IMR-90 (cell line): ENCODE results near the gene RFTN2. TPM values are rescaled to one million over a fixed set of nuclear protein-coding genes. Genes with fewer than 3 reads are reported as not detected.

Experiments
- ATAC-seq: fragments of 200-7000 bp; cut with Tn5 transposase; 2 replicates; pipeline ENCODE4 v1.9.1; 2020; ENCODE audit warnings: low read depth, mild to moderate bottlenecking, moderate library complexity
- BruUV-seq: library from RNA; stranded (reverse); fragments of 400-500 nt; replicated peaks from 2 replicates; lab custom pipeline; 2021; lab: Mats Ljungman, UMichigan
- CTCF ChIA-PET: fragments of 300-600 bp; formaldehyde crosslinking; extraction: SDS; loops from one replicate; lab custom pipeline; 2021; ENCODE audit warnings: antibody characterized with exemption; lab: Yijun Ruan, JAX
- POLR2A ChIA-PET: fragments of 300-600 bp; sonication (Branson Sonifier 250); formaldehyde crosslinking; loops from one replicate; lab custom pipeline; 2022; ENCODE audit warnings: antibody characterized with exemption; ENCODE audit not compliant: unreplicated experiment; lab: Charles Lee
- DNase-seq: peaks from one replicate; pipeline ENCODE4 v3.0.0; 2013
- H2AFZ ChIP-seq: replicated peaks from 2 replicates; pipeline ENCODE3; 2013; ENCODE audit warnings: low read length, mild to moderate bottlenecking; ENCODE audit not compliant: poor library complexity
- H2AK5ac ChIP-seq: 2 replicates; pipeline ENCODE4 v1.6.1; 2013; ENCODE audit warnings: low read depth, low read length, inconsistent platforms
- H2AK9ac ChIP-seq: replicated peaks from 2 replicates; pipeline ENCODE3; 2013; ENCODE audit warnings: mild to moderate bottlenecking, low read depth, low read length, moderate library complexity; ENCODE audit not compliant: poor library complexity
- H2BK120ac ChIP-seq: 2 replicates; pipeline ENCODE4 v1.6.1; 2013; ENCODE audit warnings: low read depth, low read length, inconsistent platforms
- H2BK15ac ChIP-seq: 3 replicates; pipeline ENCODE4 v1.6.1; 2013; ENCODE audit warnings: low read depth, low read length, inconsistent platforms
- H2BK20ac ChIP-seq: 2 replicates; pipeline ENCODE4 v1.6.1; 2013; ENCODE audit warnings: low read depth, mild to moderate bottlenecking, inconsistent platforms, low read length, moderate library complexity
- H2BK5ac ChIP-seq: 2 replicates; pipeline ENCODE4 v1.6.1; 2013; ENCODE audit warnings: mild to moderate bottlenecking, low read depth, low read length, inconsistent platforms; ENCODE audit not compliant: poor library complexity, severe bottlenecking
- H3K14ac ChIP-seq: replicated peaks from 2 replicates; pipeline ENCODE4 v1.6.1; 2013; ENCODE audit warnings: low read depth, low read length, inconsistent platforms
- H3K18ac ChIP-seq: 2 replicates; pipeline ENCODE4 v1.6.1; 2013; ENCODE audit warnings: low read depth, low read length, control low read depth
- H3K23ac ChIP-seq: 2 replicates; pipeline ENCODE4 v1.6.1; 2013; ENCODE audit warnings: low read depth, low read length, inconsistent platforms
- H3K27ac ChIP-seq: 2 replicates; pipeline ENCODE4 v1.5.1; 2013; ENCODE audit warnings: mild to moderate bottlenecking, control low read depth, low read length; ENCODE audit not compliant: insufficient read depth
- H3K27me3 ChIP-seq: 2 replicates; pipeline ENCODE4 v1.6.1; 2013; ENCODE audit warnings: low read length; ENCODE audit not compliant: control insufficient read depth, insufficient read depth
- H3K36me3 ChIP-seq: 2 replicates; pipeline ENCODE4 v1.6.1; 2013; ENCODE audit warnings: low read length, mixed read lengths; ENCODE audit not compliant: control insufficient read depth, insufficient read depth
- H3K4ac ChIP-seq: 2 replicates; pipeline ENCODE4 v1.6.1; 2013; ENCODE audit warnings: low read depth, low read length, inconsistent platforms
- H3K4me1 ChIP-seq: 2 replicates; pipeline ENCODE4 v1.6.1; 2013; ENCODE audit warnings: low read length, mixed read lengths; ENCODE audit not compliant: control insufficient read depth, insufficient read depth
- H3K4me2 ChIP-seq: 2 replicates; pipeline ENCODE4 v1.6.1; 2013; ENCODE audit warnings: low read depth, mild to moderate bottlenecking, control low read depth, low read length, moderate library complexity
- H3K4me3 ChIP-seq: 2 replicates; pipeline ENCODE4 v1.5.1; 2013; ENCODE audit warnings: low read depth, mild to moderate bottlenecking, control low read depth, low read length, moderate library complexity; ENCODE audit not compliant: insufficient read depth
- H3K56ac ChIP-seq: 2 replicates; pipeline ENCODE4 v1.6.1; 2013; ENCODE audit warnings: low read length, inconsistent platforms; ENCODE audit not compliant: insufficient read depth; ENCODE audit errors: extremely low read depth
- H3K79me1 ChIP-seq, 2 experiments: 2 replicates each; pipeline ENCODE4 v1.6.1; 2013; ENCODE audit warnings: low read length in 2 of 2, inconsistent platforms in 1 of 2, low read depth in 1 of 2
- H3K9ac ChIP-seq: 2 replicates; pipeline ENCODE4 v1.6.1; 2013; ENCODE audit warnings: low read depth, low read length, control low read depth
- H3K9me1 ChIP-seq: 2 replicates; pipeline ENCODE4 v1.6.1; 2013; ENCODE audit warnings: low read length, inconsistent platforms; ENCODE audit not compliant: insufficient read depth
- H3K9me3 ChIP-seq: 2 replicates; pipeline ENCODE4 v1.6.1; 2013; ENCODE audit warnings: low read length; ENCODE audit not compliant: control insufficient read depth, insufficient read depth
- H4K20me1 ChIP-seq: 2 replicates; pipeline ENCODE4 v1.6.1; 2013; ENCODE audit warnings: low read length, inconsistent platforms; ENCODE audit not compliant: insufficient read depth
- H4K5ac ChIP-seq: 2 replicates; pipeline ENCODE4 v1.6.1; 2013; ENCODE audit warnings: mild to moderate bottlenecking, low read depth, low read length, control low read depth
- H4K8ac ChIP-seq, 2 experiments: 2 replicates each; pipeline ENCODE4 v1.6.1; 2013; ENCODE audit warnings: low read depth in 2 of 2, low read length in 2 of 2, control low read depth in 1 of 2, inconsistent platforms in 1 of 2
- H4K91ac ChIP-seq: 2 replicates; pipeline ENCODE4 v1.6.1; 2013; ENCODE audit warnings: low read depth, low read length, inconsistent platforms; ENCODE audit not compliant: insufficient read depth
- CTCF ChIP-seq: conservative IDR thresholded peaks from 2 replicates; pipeline ENCODE4 v1.5.1; 2012; ENCODE audit warnings: mild to moderate bottlenecking, low read depth, low read length, improper control_type of control experiment
- ELK1 ChIP-seq: fragments of 150-350 bp; IDR thresholded peaks from 2 replicates; pipeline ENCODE4 v1.6.1; 2016; ENCODE audit warnings: low read depth, mild to moderate bottlenecking, low read length, moderate library complexity, borderline replicate concordance
- MXI1 ChIP-seq: IDR thresholded peaks from 2 replicates; pipeline ENCODE4 v1.6.1; 2012; ENCODE audit warnings: low read depth, mild to moderate bottlenecking, low read length, moderate library complexity, borderline replicate concordance
- RCOR1 ChIP-seq: IDR thresholded peaks from 2 replicates; pipeline ENCODE4 v1.6.1; 2012; ENCODE audit warnings: mild to moderate bottlenecking, low read length, improper control_type of control experiment; ENCODE audit not compliant: insufficient replicate concordance
- WGBS, 2 experiments: methylation state at CpG; one replicate each; pipeline versions ENCODE4 v1.1.5 to v1.1.7; 2013; ENCODE audit warnings: missing lambda C conversion rate in 2 of 2; ENCODE audit not compliant: insufficient read length in 1 of 2; ENCODE audit errors: extremely low coverage in 2 of 2; 5-methylcytosine and 5-hydroxymethylcytosine counted together
- dilution Hi-C: fragments of 300-500 bp; cut with HindIII; formaldehyde crosslinking; loops from one replicate; pipeline ENCODE4 v1.14.3; 2018; ENCODE audit warnings: low sequenced_read_pairs; ENCODE audit not compliant: unreplicated experiment
- in situ Hi-C: fragments of 300-500 bp; cut with MboI; formaldehyde crosslinking; loops from 3 replicates; pipeline ENCODE4 v1.14.3; 2019; ENCODE audit warnings: low sequenced_read_pairs, inconsistent platforms, mixed read lengths
- intact Hi-C: fragments of 100-400 bp; cut with micrococcal nuclease; formaldehyde crosslinking; loops from 2 replicates; pipeline ENCODE4 v1.10.0; 2022
- polyA plus RNA-seq, 3 experiments: library from polyadenylated mRNA; depleted of rRNA; stranded (reverse); fragments of >200 nt; gene quantifications; 2 replicates each; pipeline ENCODE4 v1.2.3, GENCODE V29; 2012; ENCODE audit warnings: low replicate concordance in 1 of 3
- total RNA-seq: library from RNA; depleted of rRNA; stranded (reverse); fragments of >200 nt; gene quantifications from 2 replicates; pipeline ENCODE4 v1.2.3, GENCODE V29; 2012

RFTN2 gene
- total and polyA plus RNA-seq, 2 of the 4 experiments (the other 2 are of a cell fraction) = 0.44 to 2.3 TPM

- Histone ChIP-seq H2BK120ac (no peak overlapping the region), H3K9me3 (no peaks in the 10 kb centered on the region), H3K9ac (no peak overlapping the region), H3K4ac (no peak overlapping the region), H3K4me1 (no peaks in the 10 kb centered on the region; the same call in 1 of the 2 replicates), H2BK5ac (no peak overlapping the region), H2AFZ (no peak overlapping the region), H3K14ac (no peak overlapping the region), H2BK20ac (no peak overlapping the region), H4K8ac (no peak overlapping the region), H2AK5ac (no peak overlapping the region), H3K4me2 (no peak overlapping the region), H3K27me3 (no peaks in the 10 kb centered on the region), H4K5ac (no peak overlapping the region), H2BK15ac (no peak overlapping the region), H3K79me1 (no peaks in the 10 kb centered on the region), H3K23ac (no peak overlapping the region), H3K9me1 (no peaks in the 10 kb centered on the region), H3K56ac (no peak overlapping the region), H3K4me3 (no peak overlapping the region), H4K20me1 (no peaks in the 10 kb centered on the region), H3K27ac (no peak overlapping the region), H4K91ac (no peak overlapping the region), H3K36me3 (peaks cover 5% of the 10 kb centered on the region), H3K18ac (no peak overlapping the region), H2AK9ac (no peak overlapping the region)
- BruUV-seq = no TSS peak
- DNase-seq (no peak), ATAC-seq (no peak)
- ChIA-PET CTCF (no interaction called here), POLR2A (no interaction called here)
- in situ Hi-C loops (no loop called here), dilution Hi-C loops (no loop called here), intact Hi-C loops (no loop called here)
- WGBS, 2 experiments = no CpG with 5 or more reads among the region's 3 CpGs
- no peak for TF ChIP-seq RCOR1
- no peak for TF ChIP-seq MXI1
- TF ChIP-seq ELK1 = no peak
- no peak for TF ChIP-seq CTCF
These were observed 60.9 kb downstream of the RFTN2 start for GRCh38 chr2:197614532-197614931.
